Stomach (tissue), 9 donors: Measurements from ENCODE around the gene CADM2. TPM values are rescaled to one million over a fixed set of nuclear protein-coding genes. Genes with fewer than 3 reads are reported as not detected.

Experiments
- DNase-seq, 2 donors: peaks; one replicate each; pipeline versions ENCODE4 v3.0.0 to v3.0.0-alpha.2; 2013 to 2019
- H3K27ac ChIP-seq, 5 donors: fragments of 200-600 bp in 4 of 5; sonication (generic) in 4 of 5; one replicate each; pipeline ENCODE4 v1.5.1; 2013 to 2019; ENCODE audit warnings: mild to moderate bottlenecking in 1 of 5, moderate library complexity in 1 of 5
- H3K27me3 ChIP-seq, 3 donors: fragments of 200-600 bp; sonication (generic); one replicate each; pipeline ENCODE4 v1.5.1; 2017 to 2019; ENCODE audit warnings: mixed run types in 1 of 3
- H3K36me3 ChIP-seq, 4 donors: fragments of 200-600 bp; sonication (generic); 1 replicate in 3 of 4; 2 replicates in 1 of 4; pipeline ENCODE4 v1.5.1; 2016 to 2019
- H3K4me1 ChIP-seq, 4 donors: fragments of 200-600 bp; sonication (generic); one replicate each; pipeline ENCODE4 v1.5.1; 2016 to 2019
- H3K4me3 ChIP-seq, 4 donors: fragments of 200-600 bp; sonication (generic) in 3 of 4; one replicate each; pipeline ENCODE4 v1.5.1; 2016 to 2019; ENCODE audit warnings: mild to moderate bottlenecking in 1 of 4
- H3K9me3 ChIP-seq, 4 donors: fragments of 200-600 bp; sonication (generic); one replicate each; pipeline ENCODE4 v1.5.1; 2016 to 2019
- CTCF ChIP-seq, 7 experiments: fragments of 450-650 bp in 4 of 7; fragments of 200-600 bp in 3 of 7; sonication (generic) in 3 of 7; IDR thresholded peaks; one replicate each; pipeline ENCODE4 v1.5.1; 2016 to 2019; ENCODE audit warnings: antibody characterized with exemption in 7 of 7, control low read depth in 2 of 7, mild to moderate bottlenecking in 1 of 7
- EP300 ChIP-seq: sonication (generic); formaldehyde crosslinking; IDR thresholded peaks from one replicate; pipeline ENCODE4 v1.6.1; 2017; ENCODE audit warnings: antibody characterized with exemption
- POLR2A ChIP-seq, 4 donors: fragments of 450-650 bp; IDR thresholded peaks; one replicate each; pipeline ENCODE4 v1.6.1; 2016; ENCODE audit warnings: antibody characterized with exemption in 4 of 4, control low read depth in 2 of 4, mild to moderate bottlenecking in 1 of 4, moderate library complexity in 1 of 4
- POLR2AphosphoS5 ChIP-seq, 3 donors: sonication (generic); formaldehyde crosslinking; IDR thresholded peaks; one replicate each; pipeline ENCODE4 v1.6.1; 2016; ENCODE audit warnings: antibody characterized with exemption in 3 of 3
- WGBS, 5 donors: extraction: QIAGEN DNeasy Blood & Tissue Kit in 3 of 5; methylation state at CpG; one replicate each; pipeline versions ENCODE4 v1.1.5 to v1.1.7; 2013 to 2018; 5-methylcytosine and 5-hydroxymethylcytosine counted together
- intact Hi-C: fragments of 100-400 bp; cut with DNase I; formaldehyde crosslinking; loops from one replicate; pipeline ENCODE4 v1.15.1; 2023; ENCODE audit warnings: low total_unique reads
- polyA plus RNA-seq, 3 donors: library from polyadenylated mRNA; stranded (reverse); fragments of 200-250 nt; gene quantifications; one replicate each; pipeline ENCODE4 v1.2.3, GENCODE V29; 2013
- total RNA-seq, 5 donors: library from RNA; depleted of rRNA; stranded (reverse); fragments of >200 nt; gene quantifications; one replicate each; pipeline versions ENCODE4 v1.1.0 to v1.2.3, GENCODE V29; 2014 to 2016
- donor health status: healthy with polysubstance abuse.
- donor health status: Bipolar disorder and iron deficiency.
- donor health status: healthy.

Gene CADM2
- total and polyA plus RNA-seq, 8 donors = 0.29 to 8.1 (median 2.0) TPM; not detected in 1

- intact Hi-C loops = no loop called here
- no peaks in the 10 kb centered on the region for H3K4me1 ChIP-seq
- H3K27me3 ChIP-seq = no peaks in the 10 kb centered on the region
- no peak overlapping the region for H3K4me3 ChIP-seq
- no peak overlapping the region for H3K27ac ChIP-seq
- TF ChIP-seq POLR2AphosphoS5 (IDR thresholded peaks at IDR 0.05) (no peak), POLR2A (IDR thresholded peaks at IDR 0.05) (no peak), CTCF (IDR thresholded peaks at IDR 0.05) (no peak)
- no peaks in the 10 kb centered on the region for H3K36me3 ChIP-seq
- peaks cover 0 to 6% (median 0%) of the 10 kb centered on the region in 4 donors for H3K9me3 ChIP-seq
- DNase-seq = no peak
- WGBS, 5 donors = 13 to 45% (median 34%) methylated on average over 1 of the region's 1 CpG
These were observed 435.6 kb downstream of the CADM2 start for GRCh38 chr3:85394424-85394823.

- no peaks in the 10 kb centered on the region for H3K36me3 ChIP-seq
- no peak for TF ChIP-seq CTCF (IDR thresholded peaks at IDR 0.05)
- TF ChIP-seq POLR2AphosphoS5 (IDR thresholded peaks at IDR 0.05) = no peak
- no peak for TF ChIP-seq EP300
- no peak for TF ChIP-seq POLR2A (IDR thresholded peaks at IDR 0.05)
- H3K27me3 ChIP-seq = no peaks in the 10 kb centered on the region
- no peak overlapping the region for H3K4me3 ChIP-seq
- no peak overlapping the region for H3K27ac ChIP-seq
- peaks cover 0 to 6% (median 0%) of the 10 kb centered on the region in 4 donors for H3K9me3 ChIP-seq
- H3K4me1 ChIP-seq = no peaks in the 10 kb centered on the region
- intact Hi-C loops = no loop called here
- DNase-seq = no peak
- WGBS, 5 donors = 77 to 92% (median 90%) methylated on average over 2 of the region's 2 CpGs
These were observed 438.6 kb downstream of the CADM2 start for GRCh38 chr3:85397434-85397833.

- Histone ChIP-seq H3K4me3 (no peak overlapping the region), H3K4me1 (no peaks in the 10 kb centered on the region), H3K27me3 (no peaks in the 10 kb centered on the region), H3K36me3 (no peaks in the 10 kb centered on the region), H3K9me3 (peaks cover 0 to 8% (median 7%) of the 10 kb centered on the region in 4 donors), H3K27ac (no peak overlapping the region)
- intact Hi-C loops = no loop called here
- TF ChIP-seq POLR2A (IDR thresholded peaks at IDR 0.05) (no peak), POLR2AphosphoS5 (IDR thresholded peaks at IDR 0.05) (no peak), CTCF (IDR thresholded peaks at IDR 0.05) (no peak), EP300 (no peak)
- WGBS, 5 donors = 63 to 69% (median 67%) methylated on average over 4 of the region's 4 CpGs
- DNase-seq = no peak
These were observed 467.3 kb downstream of the CADM2 start for GRCh38 chr3:85426121-85426520.

GRCh38 chr3:85427467-85427866 is 468.7 kb downstream of the CADM2 start:
- Histone ChIP-seq H3K36me3 (no peaks in the 10 kb centered on the region), H3K4me3 (no peak overlapping the region), H3K27ac (no peak overlapping the region), H3K27me3 (no peaks in the 10 kb centered on the region), H3K4me1 (no peaks in the 10 kb centered on the region), H3K9me3 (peaks cover 0 to 8% (median 7%) of the 10 kb centered on the region in 4 donors)
- no peak for TF ChIP-seq POLR2A (IDR thresholded peaks at IDR 0.05)
- no peak for TF ChIP-seq POLR2AphosphoS5 (IDR thresholded peaks at IDR 0.05)
- no peak for TF ChIP-seq EP300
- TF ChIP-seq CTCF (IDR thresholded peaks at IDR 0.05) = no peak
- DNase-seq = no peak
- WGBS, 5 donors = 59 to 71% (median 60%) methylated on average over 1 of the region's 1 CpG
- intact Hi-C loops = no loop called here
